HEK293T (cell line): ENCODE data around the gene CCDC87.
"Not testable (repeated sequence)": the region's sequence is repeated elsewhere in the genome, so short reads cannot be mapped to it uniquely, and the experiment has no call there.

Experiments
- CTCF ChIA-PET: fragments of 350-600 bp; formaldehyde crosslinking; extraction: SDS; loops from one replicate; lab custom pipeline; 2021; ENCODE audit warnings: antibody characterized with exemption, inconsistent platforms; lab: Yijun Ruan, JAX
- POLR2A ChIA-PET: fragments of 350-600 bp; formaldehyde crosslinking; extraction: SDS; loops from one replicate; lab custom pipeline; 2020; ENCODE audit warnings: antibody characterized with exemption, inconsistent platforms; lab: Yijun Ruan, JAX
- DNase-seq: peaks from one replicate; pipeline ENCODE4 v3.0.0; 2012; ENCODE audit warnings: mixed read lengths; ENCODE audit errors: extremely low spot score
- ARNT ChIP-seq: fragments of 450-650 bp; IDR thresholded peaks from 2 replicates; pipeline ENCODE4 v1.6.1; 2017; ENCODE audit warnings: mild to moderate bottlenecking
- BHLHE40 ChIP-seq: fragments of 450-650 bp; IDR thresholded peaks from 2 replicates; pipeline ENCODE4 v1.6.1; 2016; ENCODE audit warnings: mild to moderate bottlenecking, moderate library complexity, borderline replicate concordance
- CTBP1 ChIP-seq: fragments of 450-650 bp; IDR thresholded peaks from 2 replicates; pipeline ENCODE4 v1.6.1; 2016; ENCODE audit warnings: borderline replicate concordance
- ELF4 ChIP-seq: fragments of 450-650 bp; IDR thresholded peaks from 2 replicates; pipeline ENCODE4 v1.6.1; 2017; ENCODE audit warnings: antibody characterized with exemption
- FOXA1 ChIP-seq: fragments of 450-650 bp; IDR thresholded peaks from 2 replicates; pipeline ENCODE4 v1.6.1; 2016; ENCODE audit warnings: mild to moderate bottlenecking
- FOXK2 ChIP-seq: fragments of 450-650 bp; IDR thresholded peaks from 2 replicates; pipeline ENCODE4 v1.6.1; 2016; ENCODE audit warnings: mild to moderate bottlenecking
- FOXM1 ChIP-seq: fragments of 450-650 bp; IDR thresholded peaks from 2 replicates; pipeline ENCODE4 v1.6.1; 2017; ENCODE audit warnings: mild to moderate bottlenecking, borderline replicate concordance
- HDGF ChIP-seq: fragments of 450-650 bp; IDR thresholded peaks from 2 replicates; pipeline ENCODE4 v1.6.1; 2017; ENCODE audit warnings: antibody characterized with exemption, borderline replicate concordance
- L3MBTL2 ChIP-seq: fragments of 450-650 bp; conservative IDR thresholded peaks from 2 replicates; pipeline ENCODE4 v1.6.1; 2016; ENCODE audit warnings: mild to moderate bottlenecking
- LEF1 ChIP-seq: fragments of 450-650 bp; IDR thresholded peaks from 2 replicates; pipeline ENCODE4 v1.6.1; 2017; ENCODE audit warnings: mild to moderate bottlenecking, borderline replicate concordance
- NFRKB ChIP-seq: fragments of 450-650 bp; IDR thresholded peaks from 2 replicates; pipeline ENCODE4 v1.6.1; 2016; ENCODE audit warnings: mild to moderate bottlenecking, moderate library complexity
- PKNOX1 ChIP-seq: fragments of 450-650 bp; IDR thresholded peaks from 2 replicates; pipeline ENCODE4 v1.6.1; 2016
- SP1 ChIP-seq: fragments of 450-650 bp; IDR thresholded peaks from 2 replicates; pipeline ENCODE4 v1.6.1; 2017
- SUZ12 ChIP-seq: fragments of 450-650 bp; IDR thresholded peaks from 2 replicates; pipeline ENCODE4 v1.6.1; 2016; ENCODE audit warnings: mild to moderate bottlenecking
- TARDBP ChIP-seq: fragments of 450-650 bp; IDR thresholded peaks from 2 replicates; pipeline ENCODE4 v1.6.1; 2016
- ZNF384 ChIP-seq: fragments of 450-650 bp; IDR thresholded peaks from 2 replicates; pipeline ENCODE4 v1.6.1; 2016

CCDC87 gene

GRCh38 chr11:66549696-66550095 is 43.2 kb downstream of the CCDC87 start:
- DNase-seq, result no peak
- TF ChIP-seq LEF1 (no peak), HDGF (no peak), FOXM1 (no peak), TARDBP (no peak), CTBP1 (no peak), FOXA1 (no peak)
- CTCF ChIA-PET, result no interaction called here
- POLR2A ChIA-PET, result interaction anchor here (1.3 to 1.8 kb wide), 3 partner anchors 12 to 43 kb away, joined by 3 read pairs; partner anchors contain the start of genes CCDC87 and CTSF

DNA sequence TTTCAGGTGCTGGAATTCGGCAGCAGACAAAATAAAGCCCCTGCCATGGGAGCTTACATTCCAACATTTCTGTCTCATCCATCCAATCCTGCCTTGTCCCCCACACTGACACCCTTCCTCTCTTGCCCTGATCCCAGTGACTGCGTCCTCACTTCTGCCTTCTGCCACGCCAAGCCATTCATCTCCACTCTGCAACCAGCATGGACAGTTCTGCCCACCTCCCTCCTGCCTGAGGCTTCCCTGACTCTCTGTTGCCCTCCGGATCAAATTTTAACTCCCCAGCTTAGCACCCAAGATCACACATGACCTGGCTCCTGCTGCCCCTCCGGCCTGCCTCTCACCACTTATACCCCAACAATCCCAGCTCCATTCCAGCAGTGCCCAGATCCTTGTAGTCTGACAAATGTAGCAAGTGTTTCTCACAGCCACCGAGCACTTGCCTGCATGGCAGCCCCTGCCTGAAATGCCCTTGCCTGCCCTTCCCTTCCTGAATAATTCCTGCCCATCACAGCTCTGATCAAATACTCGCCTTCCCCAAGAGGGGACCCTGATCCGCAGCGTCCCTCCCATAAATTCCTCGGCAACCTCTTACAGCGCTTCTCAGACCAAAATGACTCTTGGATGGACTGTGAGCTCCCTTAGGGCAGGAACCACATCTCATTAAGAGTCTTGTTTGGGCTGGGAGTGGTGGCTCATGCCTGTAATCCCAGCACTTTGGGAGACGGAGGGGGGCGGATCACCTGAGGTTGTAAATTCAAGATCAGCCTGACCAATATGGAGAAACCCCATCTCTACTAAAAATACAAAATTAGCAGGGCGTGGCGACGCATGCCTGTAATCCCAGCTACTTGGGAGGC is 43.9 kb downstream of the CCDC87 start:
- POLR2A ChIA-PET, result interaction anchor here (1.4 to 1.8 kb wide), 2 partner anchors 12 to 44 kb away, joined by 3 read pairs; partner anchors contain the start of gene CCDC87
- CTCF ChIA-PET, result interaction anchor here (0.6 to 1.3 kb wide), 3 partner anchors 130 to 535 kb away, joined by 3 to 7 read pairs (median 4); no protein-coding TSS in a partner anchor

DNA sequence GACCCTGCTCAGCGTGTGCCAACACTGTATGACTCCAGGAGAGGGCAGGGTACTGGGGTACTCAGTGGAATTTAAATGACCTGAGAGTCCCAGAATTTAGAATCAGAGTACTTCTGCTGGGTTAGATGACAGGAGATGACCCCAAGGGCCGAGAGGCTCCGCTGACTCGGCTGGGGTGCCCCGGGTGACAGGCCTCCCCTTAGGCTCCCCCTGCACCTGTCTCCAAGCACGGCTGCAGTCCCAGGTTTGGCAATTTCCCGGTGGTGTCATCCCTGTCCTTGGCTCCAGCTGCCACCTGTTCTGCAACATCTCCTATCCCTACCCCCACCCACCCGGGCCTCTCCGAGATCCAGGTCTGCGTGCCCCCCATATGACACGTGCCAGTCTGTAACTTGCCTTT is 44.8 kb downstream of the CCDC87 start:
- POLR2A ChIA-PET, result no interaction called here
- DNase-seq, result no peak
- TF ChIP-seq FOXK2 (no peak), ZNF384 (no peak), CTBP1 (no peak), BHLHE40 (no peak), NFRKB (no peak)
- CTCF ChIA-PET, result interaction anchor here (0.6 to 1.3 kb wide), 2 partner anchors 130 to 185 kb away, joined by 3 to 7 read pairs; no protein-coding TSS in a partner anchor

More for the DNA sequence above, 43.9 kb downstream of the CCDC87 start:
- no peak for DNase-seq
- TF ChIP-seq ELF4 (no peak), SUZ12 (no peak), BHLHE40 (no peak), HDGF (no peak), CTBP1 (no peak), ZNF384 (no peak), FOXK2 (no peak), SP1 (no peak), FOXA1 (no peak)

GRCh38 chr11:66547662-66548009 is 45.2 kb downstream of the CCDC87 start:
- ChIA-PET CTCF (no interaction called here), POLR2A (no interaction called here)
- TF ChIP-seq TARDBP (no peak), LEF1 (no peak), NFRKB (no peak), SP1 (no peak), FOXK2 (no peak), HDGF (no peak), ARNT (no peak)
- no peak for DNase-seq

- no peak for DNase-seq
- ChIA-PET POLR2A (interaction anchor here (1.1 kb wide), 1 partner anchor 69 kb away, joined by 6 read pairs; the partner anchor contains the start of gene RBM14), CTCF (no interaction called here)
- no peak for TF ChIP-seq L3MBTL2
- no peak for TF ChIP-seq ELF4
Measured at GRCh38 chr11:66546966-66547661, 45.7 kb downstream of the CCDC87 start.

DNA sequence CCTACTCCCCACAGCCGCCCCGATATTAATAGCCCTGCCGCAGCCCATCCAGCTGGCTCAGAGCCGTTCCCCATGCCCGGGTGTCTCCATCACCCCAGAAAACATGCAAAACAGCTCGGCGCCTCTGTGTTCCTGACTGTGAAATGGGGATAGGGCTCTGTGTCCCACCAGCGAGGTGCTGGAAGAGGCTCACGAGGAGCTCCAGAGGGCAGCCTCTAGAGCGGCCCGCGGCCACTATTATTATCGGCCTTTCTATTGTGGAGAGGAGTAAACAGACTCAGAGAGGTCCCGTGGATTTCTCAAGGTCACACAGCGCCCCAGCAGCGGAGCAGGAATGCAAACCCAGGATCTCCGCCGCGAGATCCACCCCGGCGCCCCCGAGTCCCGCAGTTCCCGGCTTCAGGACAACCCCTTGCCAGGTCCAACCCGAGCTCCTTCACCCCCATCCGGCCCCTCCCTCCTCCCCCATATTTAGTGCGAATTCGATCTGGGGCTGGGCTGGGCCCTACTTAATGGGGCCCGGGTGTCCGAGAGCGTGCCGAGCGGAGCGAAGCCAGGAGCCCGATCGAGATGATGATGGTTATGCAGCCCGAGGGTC is 46.4 kb downstream of the CCDC87 start, which contains the start of gene ACTN3:
Gene ACTN3 (plus strand): TSS at position 536 of the 598 bp plus-strand sequence. CDS start 35 bp downstream, at position 571.
- no peak for DNase-seq
- POLR2A ChIA-PET, result interaction anchor here (0.7 to 1.4 kb wide), 10 partner anchors 12 to 131 kb away, joined by 3 to 6 read pairs (median 4); partner anchors contain the start of genes CTSF, DPP3, RBM14 and RBM4B
- CTCF ChIA-PET, result interaction anchor here (1.3 kb wide), 1 partner anchor 132 kb away, joined by 7 read pairs; no protein-coding TSS in a partner anchor
- TF ChIP-seq FOXA1 (no peak), L3MBTL2 (no peak), PKNOX1 (no peak), FOXK2 (no peak), SUZ12 (no peak), FOXM1 (peak; percentile 34; the same call in 1 of the 2 replicates), TARDBP (no peak)

GRCh38 chr11:66545701-66546367 is 47.0 kb downstream of the CCDC87 start, which contains the start of gene ZDHHC24:
Gene ZDHHC24, minus strand, starts transcription at chr11:66546048. Its CDS starts 45 bp downstream, at chr11:66546003.
- DNase-seq, result peak; percentile 99
- TF ChIP-seq PKNOX1 (peak; percentile 98), L3MBTL2 (no peak), ELF4 (peak; percentile 83), HDGF (peak; percentile 27; the same call in 1 of the 2 replicates), FOXK2 (no peak)
- ChIA-PET CTCF (interaction anchor here (0.6 to 1.3 kb wide), 2 partner anchors 133 to 139 kb away, joined by 3 to 7 read pairs; no protein-coding TSS in a partner anchor), POLR2A (interaction anchor here (0.7 to 1.4 kb wide), 13 partner anchors 11 to 132 kb away, joined by 3 to 6 read pairs (median 3); partner anchors contain the start of genes CTSF, DPP3, RBM14 and RBM4)

GRCh38 chr11:66544952-66545351 is 47.9 kb downstream of the CCDC87 start:
- DNase-seq, result not testable (repeated sequence)
- CTCF ChIA-PET, result interaction anchor here (0.6 to 1.3 kb wide), 2 partner anchors 134 to 138 kb away, joined by 3 to 7 read pairs; no protein-coding TSS in a partner anchor
- POLR2A ChIA-PET, result interaction anchor here (0.8 to 1.4 kb wide), 6 partner anchors 16 to 133 kb away, joined by 3 to 4 read pairs (median 3); partner anchors contain the start of genes RBM4 and RBM4B
